ENCODE measurements around the gene RYR2. TPM values are rescaled to one million over a fixed set of nuclear protein-coding genes. Genes with fewer than 3 reads are reported as not detected.

Gene RYR2
- total RNA-seq, 2 experiments from 2014 or later = 0.08 to 0.13 TPM

DNA sequence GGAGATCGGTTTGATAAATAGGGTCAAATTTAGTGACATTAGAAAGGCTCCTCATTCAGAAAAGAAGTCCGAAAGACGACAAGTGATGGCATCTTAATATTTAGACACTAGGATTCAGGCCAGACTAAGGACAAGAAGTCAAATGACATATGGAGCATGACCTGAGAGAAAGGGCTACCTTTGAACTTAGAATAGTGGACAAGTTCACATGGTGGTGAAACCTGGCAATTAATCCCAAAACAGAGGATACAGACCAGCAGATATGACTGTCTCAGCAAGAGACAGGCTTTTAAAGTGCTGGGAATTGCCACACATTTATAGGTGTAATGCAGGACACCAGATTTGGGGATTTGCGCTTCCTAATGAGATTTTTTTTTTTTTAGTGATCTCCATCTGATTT lies 703.6 kb downstream of the RYR2 start:
- CTCF ChIA-PET = no interaction called here
- POLR2A ChIA-PET = no interaction called here

GRCh38 chr1:237748171-237748960 lies 706.4 kb downstream of the RYR2 start:
- CTCF ChIA-PET = no interaction called here

GRCh38 chr1:237749122-237749521 lies 707.1 kb downstream of the RYR2 start:
- ChIA-PET POLR2A (no interaction called here), CTCF (no interaction called here)

More at GRCh38 chr1:237748171-237748960, 706.4 kb downstream of the RYR2 start:
- POLR2A ChIA-PET = no interaction called here

- ChIA-PET CTCF (interaction anchor here (0.5 kb wide), 1 partner anchor 15 kb away, joined by 3 read pairs; no protein-coding TSS in a partner anchor), POLR2A (no interaction called here)
Measured at GRCh38 chr1:237751090-237751489, 709.1 kb downstream of the RYR2 start.

GRCh38 chr1:237754627-237755026 lies 712.6 kb downstream of the RYR2 start:
- CTCF ChIA-PET = no interaction called here
- POLR2A ChIA-PET = no interaction called here

- ChIA-PET CTCF (no interaction called here), POLR2A (no interaction called here)
Measured at GRCh38 chr1:237756304-237756967, 714.5 kb downstream of the RYR2 start.

- ChIA-PET CTCF (no interaction called here), POLR2A (no interaction called here)
Measured at GRCh38 chr1:237759377-237759776, 717.4 kb downstream of the RYR2 start.

GRCh38 chr1:237760951-237761350 lies 719.0 kb downstream of the RYR2 start:
- POLR2A ChIA-PET = no interaction called here
- CTCF ChIA-PET = interaction anchor here (0.8 kb wide), 1 partner anchor 111 kb away, joined by 3 read pairs; no protein-coding TSS in a partner anchor

GRCh38 chr1:237763137-237763536 lies 721.2 kb downstream of the RYR2 start:
- CTCF ChIA-PET = no interaction called here
- POLR2A ChIA-PET = no interaction called here

- ChIA-PET CTCF (no interaction called here), POLR2A (no interaction called here)
Measured at GRCh38 chr1:237763751-237764150, 721.8 kb downstream of the RYR2 start.

GRCh38 chr1:237769916-237770315 lies 727.9 kb downstream of the RYR2 start:
- POLR2A ChIA-PET = no interaction called here
- CTCF ChIA-PET = no interaction called here

DNA sequence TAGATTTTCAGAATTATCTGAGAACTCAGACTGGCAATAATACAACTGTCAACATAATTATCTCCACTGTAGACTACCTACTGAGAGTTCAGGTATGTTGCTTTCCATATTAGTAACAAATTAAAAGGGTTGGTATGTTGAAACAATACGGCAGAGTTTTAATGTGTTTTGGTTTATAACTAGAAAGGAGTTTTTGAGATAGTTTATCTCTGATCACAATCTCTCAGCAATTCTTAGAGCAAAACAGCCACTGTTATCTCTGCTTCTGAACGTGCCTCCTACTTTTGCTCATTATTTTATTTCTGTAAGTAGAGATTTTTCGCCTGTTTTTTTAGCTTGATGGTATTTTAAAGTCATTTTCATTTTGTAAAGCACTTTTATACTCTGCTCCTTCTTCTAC lies 730.0 kb downstream of the RYR2 start:
- CTCF ChIA-PET = no interaction called here
- POLR2A ChIA-PET = no interaction called here

DNA sequence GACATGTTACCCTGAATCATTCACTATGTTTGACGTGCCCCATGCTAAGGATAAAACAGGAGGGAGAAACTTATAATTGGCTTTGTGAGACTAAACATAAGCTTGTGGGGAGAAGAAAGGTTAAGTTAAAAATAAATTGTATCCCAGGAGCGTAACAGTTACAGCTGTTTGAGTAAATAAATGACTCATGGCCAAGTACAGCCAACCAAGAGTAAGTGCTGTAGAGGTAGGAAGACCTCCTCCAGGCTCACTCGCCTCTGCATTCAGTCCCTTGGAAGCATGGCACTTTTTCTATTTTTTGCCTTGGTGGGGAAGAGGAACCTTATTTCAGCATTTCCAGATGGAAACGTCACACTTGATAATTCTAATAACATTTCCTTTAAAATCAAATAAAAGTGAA lies 732.3 kb downstream of the RYR2 start:
- ChIA-PET CTCF (no interaction called here), POLR2A (no interaction called here)

DNA sequence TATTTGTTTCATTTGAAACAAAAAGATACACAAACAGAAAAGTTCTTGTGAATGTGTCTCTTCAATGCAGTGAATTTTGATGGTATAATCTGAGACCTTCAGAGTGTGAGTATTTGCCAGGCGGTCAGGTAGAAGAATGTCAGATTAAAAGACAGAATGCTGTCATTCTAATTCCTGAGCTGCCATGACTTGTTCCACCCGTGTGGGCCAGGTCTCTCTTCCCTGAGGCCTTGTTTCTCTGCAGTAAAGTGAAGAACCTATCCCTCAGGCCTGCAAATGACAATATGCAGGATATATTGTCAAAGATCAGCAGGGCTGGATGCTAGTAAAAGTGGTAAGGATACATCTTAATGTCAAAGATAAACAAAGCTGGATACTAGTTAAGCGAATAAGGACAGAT lies 737.4 kb downstream of the RYR2 start:
- ChIA-PET POLR2A (no interaction called here), CTCF (no interaction called here)

- ChIA-PET POLR2A (no interaction called here), CTCF (no interaction called here)
Measured at GRCh38 chr1:237786066-237786719, 744.2 kb downstream of the RYR2 start.

DNA sequence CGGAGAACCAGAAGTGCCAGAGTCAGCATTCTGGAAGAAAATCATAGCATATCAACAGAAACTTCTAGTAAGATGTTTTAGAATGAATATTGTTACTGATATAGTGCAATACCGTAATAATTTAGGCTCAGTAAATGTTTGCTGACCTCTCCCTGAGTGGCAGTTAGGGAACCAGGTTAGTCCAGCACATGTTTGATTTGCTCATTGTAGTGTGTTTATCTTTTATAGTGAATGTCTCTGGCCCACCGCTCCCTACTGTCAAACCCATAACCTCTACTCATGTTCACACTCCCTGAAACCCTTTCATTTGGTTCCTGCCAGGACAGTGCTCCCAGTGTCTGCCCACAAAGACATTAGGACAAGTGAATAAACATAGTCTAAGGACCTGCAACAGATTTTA lies 746.1 kb downstream of the RYR2 start:
- CTCF ChIA-PET = no interaction called here

GRCh38 chr1:237789619-237790018 lies 747.6 kb downstream of the RYR2 start:
- POLR2A ChIA-PET = no interaction called here
- CTCF ChIA-PET = no interaction called here

More for the DNA sequence above, 746.1 kb downstream of the RYR2 start:
- POLR2A ChIA-PET = no interaction called here

DNA sequence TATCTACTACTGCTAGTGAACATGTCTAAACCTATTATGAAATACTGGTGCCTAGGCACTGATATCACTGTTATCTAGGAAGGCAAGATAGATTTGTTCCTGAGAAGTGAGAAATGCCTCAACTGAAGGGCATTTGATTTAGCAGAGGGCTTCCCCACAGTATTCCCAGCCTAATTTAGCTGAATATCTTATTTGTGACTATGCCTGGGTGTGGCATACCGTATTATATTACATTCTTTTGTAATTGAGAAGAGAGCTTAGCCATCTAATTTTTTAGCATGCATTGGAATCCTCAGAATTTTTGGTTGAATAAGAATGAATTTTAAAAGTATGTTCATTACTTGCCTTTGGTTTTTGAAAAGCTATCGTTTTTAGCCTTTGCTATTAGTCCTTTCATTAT lies 749.6 kb downstream of the RYR2 start:
- CTCF ChIA-PET = no interaction called here
- POLR2A ChIA-PET = no interaction called here

DNA sequence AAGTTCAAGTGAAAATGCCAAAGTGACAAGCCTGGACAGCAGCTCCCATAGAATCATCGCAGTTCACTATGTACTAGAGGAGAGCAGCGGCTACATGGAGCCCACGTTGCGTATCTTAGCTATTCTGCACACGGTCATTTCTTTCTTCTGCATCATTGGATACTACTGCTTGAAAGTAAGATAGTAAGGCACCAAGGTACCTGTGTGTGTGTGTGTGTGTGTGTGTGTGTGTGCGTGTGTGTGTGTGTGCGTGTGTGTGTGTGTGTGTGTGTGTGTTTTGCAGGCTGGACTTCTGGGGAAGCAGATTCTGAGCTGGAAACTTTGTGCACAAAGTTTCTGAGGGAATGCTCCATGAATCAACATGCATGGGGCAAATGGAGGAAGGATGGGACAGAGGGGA lies 750.2 kb downstream of the RYR2 start:
- ChIA-PET POLR2A (no interaction called here), CTCF (no interaction called here)

DNA sequence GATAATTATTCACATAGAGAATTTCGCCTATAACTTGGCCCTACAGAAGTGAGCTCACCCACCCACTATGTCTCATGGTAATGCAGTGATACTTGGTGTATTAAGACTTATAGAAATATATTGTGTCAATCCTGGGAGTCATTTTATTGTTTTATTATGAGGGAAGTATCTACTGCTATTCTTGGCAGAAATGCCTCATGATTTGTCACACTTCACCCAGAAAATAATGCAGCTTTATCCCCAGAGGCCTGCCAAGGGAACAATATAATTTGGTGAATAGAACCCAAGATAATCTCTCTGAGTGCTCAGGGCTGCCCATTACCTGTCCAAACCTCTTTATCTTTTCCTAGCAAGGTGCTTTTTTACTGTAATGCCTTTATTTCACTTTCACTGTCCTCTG lies 750.7 kb downstream of the RYR2 start:
- ChIA-PET POLR2A (no interaction called here), CTCF (no interaction called here)

GRCh38 chr1:237794071-237794470 lies 752.1 kb downstream of the RYR2 start:
- ChIA-PET POLR2A (no interaction called here), CTCF (no interaction called here)
